ENCODE results near the gene USP6NL. TPM values are rescaled to one million over a fixed set of nuclear protein-coding genes. Genes with fewer than 3 reads are reported as not detected.

USP6NL gene
- total and polyA plus RNA-seq, 3 donors from 2014 or later, result 50.4 to 64.9 (median 56.1) TPM

- H3K4me3 ChIP-seq, result no peak overlapping the region
- H3K4me1 ChIP-seq, result peaks cover 3% of the 10 kb centered on the region
- no peak for TF ChIP-seq POLR2A (IDR thresholded peaks at IDR 0.05)
- TF ChIP-seq CTCF (IDR thresholded peaks at IDR 0.05), result no peak
- no peak overlapping the region for H3K27ac ChIP-seq
- no peaks in the 10 kb centered on the region for H3K27me3 ChIP-seq
- DNase-seq, result no peak
- H3K9me3 ChIP-seq, result no peaks in the 10 kb centered on the region
- intact Hi-C loops (cut with DNase I; ENCODE audit: low total_unique reads), result no loop called here
- WGBS, 2 donors, result 70 to 75% methylated on average over 7 of the region's 7 CpGs
- H3K36me3 ChIP-seq (ENCODE audit: low read depth, missing control alignments), result no peaks in the 10 kb centered on the region
Measured at GRCh38 chr10:11602919-11603523, 8.4 kb downstream of the USP6NL start.

GRCh38 chr10:11602358-11602757, 9.1 kb downstream of the USP6NL start:
- Histone ChIP-seq H3K4me3 (no peak overlapping the region), H3K4me1 (peaks cover 3% of the 10 kb centered on the region), H3K27ac (no peak overlapping the region), H3K9me3 (no peaks in the 10 kb centered on the region), H3K27me3 (no peaks in the 10 kb centered on the region), H3K36me3 (ENCODE audit: low read depth, missing control alignments) (no peaks in the 10 kb centered on the region)
- intact Hi-C loops (cut with DNase I; ENCODE audit: low total_unique reads), result no loop called here
- WGBS, 2 donors, result 89 to 95% methylated on average over 7 of the region's 7 CpGs
- DNase-seq, result no peak
- TF ChIP-seq CTCF (IDR thresholded peaks at IDR 0.05) (no peak), POLR2A (IDR thresholded peaks at IDR 0.05) (no peak)

GRCh38 chr10:11601670-11602069, 9.8 kb downstream of the USP6NL start:
- TF ChIP-seq POLR2A (IDR thresholded peaks at IDR 0.05) (no peak), CTCF (IDR thresholded peaks at IDR 0.05) (no peak)
- WGBS, 2 donors, result 55 to 69% methylated on average over 1 of the region's 1 CpG

GRCh38 chr10:11600280-11600679, 11.2 kb downstream of the USP6NL start:
- Histone ChIP-seq H3K9me3 (no peaks in the 10 kb centered on the region), H3K4me3 (no peak overlapping the region), H3K27me3 (no peaks in the 10 kb centered on the region), H3K36me3 (ENCODE audit: low read depth, missing control alignments) (no peaks in the 10 kb centered on the region), H3K27ac (no peak overlapping the region), H3K4me1 (no peaks in the 10 kb centered on the region)
- 94% methylated on average over 3 of the region's 3 CpGs for WGBS, 2 donors
- TF ChIP-seq CTCF (IDR thresholded peaks at IDR 0.05), result no peak
- TF ChIP-seq POLR2A (IDR thresholded peaks at IDR 0.05), result no peak
- intact Hi-C loops (cut with DNase I; ENCODE audit: low total_unique reads), result no loop called here
- DNase-seq, result no peak

More at GRCh38 chr10:11601670-11602069, 9.8 kb downstream of the USP6NL start:
- H3K4me1 ChIP-seq, result peaks cover 3% of the 10 kb centered on the region
- no peaks in the 10 kb centered on the region for H3K9me3 ChIP-seq
- intact Hi-C loops (cut with DNase I; ENCODE audit: low total_unique reads), result no loop called here
- H3K36me3 ChIP-seq (ENCODE audit: low read depth, missing control alignments), result no peaks in the 10 kb centered on the region
- no peaks in the 10 kb centered on the region for H3K27me3 ChIP-seq
- H3K4me3 ChIP-seq, result no peak overlapping the region
- H3K27ac ChIP-seq, result no peak overlapping the region
- DNase-seq, result no peak

All from testis (tissue), 3 donors.